GM21786 (cell line): ENCODE results near the gene CTDP1.

Experiments
- ATAC-seq: cut with Tn5 transposase; IDR thresholded peaks from one replicate; pipeline ENCODE4 v1.9.1; 2021; ENCODE audit not compliant: unreplicated experiment

The CTDP1 gene

DNA sequence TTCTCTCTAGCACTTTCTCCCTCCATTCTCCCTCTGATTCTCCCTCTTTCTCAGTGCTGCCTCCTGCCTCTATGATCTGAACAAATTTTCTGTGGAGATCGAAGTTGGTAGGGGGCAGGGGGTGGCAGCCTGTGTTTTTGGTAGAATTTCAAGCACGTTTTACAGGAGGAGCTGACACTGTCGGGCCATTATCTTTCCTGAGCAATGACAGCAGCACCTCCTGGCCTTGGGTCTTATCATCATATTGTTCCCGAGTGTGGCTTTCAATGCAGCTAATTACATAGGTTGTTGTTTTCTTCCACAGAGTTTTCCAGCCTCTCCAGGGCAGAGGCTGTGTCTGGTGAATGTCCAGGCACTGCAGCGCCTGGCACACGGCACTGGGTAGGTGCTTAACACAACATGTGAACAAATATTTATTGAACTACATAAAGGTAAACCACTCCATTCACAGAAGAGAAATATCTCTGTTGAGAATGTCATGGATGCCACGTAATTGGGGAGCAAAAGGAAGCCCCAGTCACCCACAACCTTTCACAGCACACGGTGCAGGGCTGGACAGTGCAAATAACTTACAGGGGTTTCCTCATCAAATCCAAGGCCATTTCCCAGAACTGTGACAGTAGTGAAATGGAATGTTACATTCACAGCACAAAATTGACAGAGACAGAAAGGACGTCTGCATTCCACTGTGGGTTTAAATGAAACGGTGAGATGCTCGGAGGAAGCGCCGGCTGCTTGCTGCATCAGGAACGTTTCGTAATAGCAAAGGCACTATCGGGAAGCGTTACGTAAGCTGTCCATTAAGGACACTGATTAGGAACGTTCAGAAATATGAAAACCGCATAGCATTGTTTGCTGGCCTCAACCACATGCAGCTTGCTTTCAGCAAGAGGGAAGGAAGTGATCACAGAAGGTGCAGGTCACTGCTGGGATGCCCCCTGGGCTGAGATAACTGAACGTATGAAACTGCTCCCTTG, 111.7 kb downstream of the CTDP1 start:
- ATAC-seq = no peak

DNA sequence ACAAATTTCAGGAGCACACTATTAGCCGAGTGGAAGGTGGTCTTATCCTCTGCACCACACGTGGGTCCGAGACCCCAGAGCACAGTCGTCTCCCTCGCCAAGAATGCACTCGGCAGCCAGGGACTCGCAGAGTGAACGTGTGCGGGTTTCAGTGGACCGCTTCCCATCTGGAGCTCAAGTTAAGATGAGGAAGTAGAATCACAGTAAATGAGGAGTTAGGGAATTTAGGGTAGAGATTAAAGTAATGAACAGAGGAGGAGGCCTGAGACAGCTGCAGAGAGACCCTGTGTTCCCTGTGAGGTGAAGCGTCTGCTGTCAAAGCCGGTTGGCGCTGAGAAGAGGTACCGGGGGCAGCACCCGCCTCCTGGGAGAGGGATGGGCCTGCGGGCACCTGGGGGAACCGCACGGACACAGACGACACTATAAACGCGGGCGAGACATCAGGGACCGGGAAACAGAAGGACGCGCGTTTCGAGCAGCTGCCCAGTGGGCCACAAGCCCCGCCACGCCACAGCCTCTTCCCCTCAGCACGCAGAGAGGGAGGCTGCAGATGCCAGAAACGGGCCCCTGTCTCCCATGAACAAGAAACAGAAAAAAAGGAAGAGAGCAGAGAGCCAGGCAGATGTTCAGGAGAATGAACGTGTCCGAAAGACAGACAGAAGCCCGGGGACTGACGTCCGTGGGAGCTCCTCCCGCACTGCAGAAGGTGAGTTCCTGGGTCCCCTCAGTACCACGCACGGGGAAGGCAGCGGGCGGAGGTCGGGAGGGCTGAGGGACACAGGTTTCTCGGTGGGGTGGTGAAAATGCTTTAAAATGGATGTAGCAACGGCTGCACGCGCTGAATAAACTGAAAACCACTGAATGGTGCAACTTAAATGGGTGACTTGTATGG, 112.7 kb downstream of the CTDP1 start:
- no peak for ATAC-seq

DNA sequence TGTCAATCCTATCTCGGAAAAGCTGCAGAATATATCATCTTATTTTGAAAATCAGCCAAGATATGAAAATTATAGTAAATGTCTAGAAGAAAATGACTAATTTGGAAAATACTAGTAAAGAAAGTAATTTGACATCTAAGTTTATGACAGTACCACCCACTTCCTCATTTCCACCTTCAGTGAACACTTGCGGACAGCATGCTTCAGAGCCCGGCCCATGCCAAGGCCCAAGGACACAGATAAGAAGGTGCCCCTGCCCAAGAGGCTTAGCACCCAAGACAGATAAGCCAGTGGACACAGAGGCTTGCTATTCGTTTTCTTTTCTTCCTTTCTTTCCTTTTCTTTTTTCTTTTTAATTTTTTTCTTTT, 113.4 kb downstream of the CTDP1 start:
- ATAC-seq = no peak

DNA sequence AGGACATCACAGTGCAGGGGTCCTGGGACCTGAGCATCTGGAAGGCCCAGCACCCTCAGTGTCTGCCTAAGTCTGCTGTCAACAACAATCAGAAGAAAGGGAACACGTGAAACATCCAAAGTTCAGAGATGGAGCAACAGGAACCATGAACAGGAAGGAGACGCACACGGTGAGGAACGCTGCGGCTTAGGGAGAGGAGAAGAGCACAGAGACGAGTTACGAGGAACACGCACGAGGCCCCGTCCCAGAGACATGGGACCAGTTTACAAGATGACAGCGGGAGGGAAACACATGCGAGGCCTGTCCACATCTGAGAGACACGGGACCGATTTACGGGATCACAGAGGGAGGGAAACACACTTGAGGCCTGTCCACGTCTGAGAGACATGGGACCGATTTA, 115.2 kb downstream of the CTDP1 start:
- no peak for ATAC-seq

DNA sequence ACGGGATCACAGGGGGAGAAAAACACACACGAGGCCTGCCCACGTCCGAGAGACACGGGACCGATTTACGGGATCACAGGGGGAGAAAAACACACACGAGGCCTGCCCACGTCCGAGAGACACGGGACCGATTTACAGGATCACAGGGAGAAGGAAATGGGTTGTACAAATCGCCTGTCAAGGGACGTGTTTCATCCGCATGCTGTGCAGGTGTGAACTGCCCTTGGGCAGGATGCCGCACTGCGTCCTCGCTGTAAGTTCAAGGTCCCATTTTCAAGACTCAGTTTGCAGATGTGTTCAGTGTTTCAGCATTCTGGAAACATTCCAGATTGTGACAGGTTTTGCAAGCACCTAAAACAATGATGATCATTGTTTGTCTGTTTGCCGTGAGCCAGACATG, 115.8 kb downstream of the CTDP1 start:
- no peak for ATAC-seq

DNA sequence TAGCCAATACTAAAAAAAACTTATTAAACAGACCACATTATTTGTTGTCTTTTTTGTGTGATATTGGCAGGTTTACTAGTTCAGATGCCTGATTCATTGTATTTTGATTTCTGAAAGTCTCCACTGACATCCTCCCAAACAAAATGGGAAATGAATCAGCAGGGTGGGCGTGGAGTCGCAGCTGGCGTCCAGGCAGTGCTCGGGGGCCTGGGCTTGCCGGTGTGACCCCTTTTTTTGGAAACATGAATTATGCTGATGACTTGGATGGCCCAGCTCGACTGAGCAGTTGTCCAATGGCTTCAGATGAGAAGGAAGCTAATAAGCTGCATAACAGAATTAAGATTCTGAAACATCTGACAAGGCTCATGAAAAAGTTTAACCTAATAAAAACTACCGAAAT, 116.4 kb downstream of the CTDP1 start:
- ATAC-seq = no peak

DNA sequence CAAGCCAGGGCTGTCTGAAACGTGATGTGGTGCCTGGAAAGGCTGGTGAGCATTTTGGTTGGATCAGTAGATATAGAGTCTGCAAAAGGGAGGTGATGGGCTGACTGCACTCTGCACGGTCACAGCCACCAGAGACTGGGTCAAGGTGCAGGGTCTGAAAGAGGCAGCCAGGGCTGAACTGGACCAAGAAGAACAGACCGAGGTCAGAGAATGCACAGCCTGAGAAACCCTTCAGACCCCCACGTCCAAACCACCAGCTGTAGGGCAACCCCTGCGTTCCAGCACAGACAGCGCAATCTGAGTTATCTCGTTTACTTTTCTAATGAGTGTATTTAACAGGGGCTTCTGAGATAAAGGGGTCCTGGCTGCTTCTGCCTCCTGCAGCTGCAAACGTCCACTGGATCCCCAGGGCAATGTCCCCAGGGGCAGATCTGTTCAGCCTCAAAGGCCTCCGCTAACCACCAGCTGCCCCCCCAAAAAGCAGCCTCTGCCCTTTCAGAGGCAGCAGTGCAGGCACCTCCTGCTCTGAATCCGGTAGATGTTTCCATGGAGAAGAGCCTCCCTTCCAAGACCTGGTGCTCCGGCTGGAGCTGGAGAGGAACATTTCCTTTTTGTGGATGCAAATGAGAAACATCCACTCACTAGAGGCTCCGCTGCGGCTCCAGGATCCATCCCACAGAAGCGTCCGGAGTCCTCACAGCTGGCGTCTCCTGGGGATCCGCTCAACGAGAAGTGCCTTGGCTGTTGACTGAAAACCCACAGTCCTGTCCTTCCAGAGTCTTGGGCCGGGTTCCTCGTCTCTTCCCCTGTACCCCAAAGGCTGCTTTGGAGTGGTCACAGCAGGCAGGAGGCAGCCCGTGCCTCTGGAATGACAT, 117.2 kb downstream of the CTDP1 start:
- ATAC-seq = no peak

DNA sequence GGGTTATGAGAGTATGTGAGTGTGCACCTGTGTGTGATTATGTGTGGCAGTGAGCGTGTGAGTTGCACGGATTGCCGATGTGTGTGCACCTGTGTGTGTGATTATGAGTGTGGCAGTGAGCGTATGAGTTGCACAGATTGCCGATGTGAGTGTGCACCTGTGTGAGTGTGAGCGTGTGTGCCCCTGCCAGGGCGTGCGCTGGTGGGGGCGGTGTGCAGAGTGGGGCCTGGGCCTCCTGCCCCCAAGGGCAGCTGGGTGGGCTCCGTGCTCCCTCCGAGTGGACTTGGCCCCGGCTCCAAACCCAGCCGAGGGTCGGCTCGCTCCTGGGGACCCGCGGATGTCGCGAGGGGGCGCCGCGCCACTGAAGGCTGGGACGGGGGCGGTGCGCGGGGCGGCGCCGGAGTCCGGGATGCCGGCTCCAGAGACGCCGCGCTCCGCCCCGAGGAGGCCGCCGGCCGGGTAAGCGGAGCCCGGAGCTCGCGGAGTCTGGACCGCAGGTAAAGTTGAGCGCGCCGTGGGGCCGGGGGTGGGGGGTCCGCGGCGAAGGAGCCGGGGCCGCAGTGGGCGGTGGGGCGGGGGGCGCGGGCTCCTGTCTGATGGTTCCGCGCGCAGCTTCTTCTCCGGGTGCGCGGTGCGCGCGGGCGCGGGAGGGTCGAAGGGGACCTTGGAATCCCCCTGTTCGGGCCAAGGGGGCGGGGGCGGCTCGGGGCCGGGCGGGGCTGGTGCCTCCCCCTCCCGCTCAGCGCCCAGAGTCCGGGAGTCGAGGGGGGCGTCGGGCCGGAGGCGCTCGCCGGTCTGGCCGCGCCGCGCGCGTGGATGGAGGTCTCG, 118.1 kb downstream of the CTDP1 start, which contains the start of gene KCNG2:
Gene KCNG2 (plus strand): TSS at position 421 of the 828 bp plus-strand sequence. CDS start 65,730 bp downstream, outside the sequence.
- no peak for ATAC-seq

DNA sequence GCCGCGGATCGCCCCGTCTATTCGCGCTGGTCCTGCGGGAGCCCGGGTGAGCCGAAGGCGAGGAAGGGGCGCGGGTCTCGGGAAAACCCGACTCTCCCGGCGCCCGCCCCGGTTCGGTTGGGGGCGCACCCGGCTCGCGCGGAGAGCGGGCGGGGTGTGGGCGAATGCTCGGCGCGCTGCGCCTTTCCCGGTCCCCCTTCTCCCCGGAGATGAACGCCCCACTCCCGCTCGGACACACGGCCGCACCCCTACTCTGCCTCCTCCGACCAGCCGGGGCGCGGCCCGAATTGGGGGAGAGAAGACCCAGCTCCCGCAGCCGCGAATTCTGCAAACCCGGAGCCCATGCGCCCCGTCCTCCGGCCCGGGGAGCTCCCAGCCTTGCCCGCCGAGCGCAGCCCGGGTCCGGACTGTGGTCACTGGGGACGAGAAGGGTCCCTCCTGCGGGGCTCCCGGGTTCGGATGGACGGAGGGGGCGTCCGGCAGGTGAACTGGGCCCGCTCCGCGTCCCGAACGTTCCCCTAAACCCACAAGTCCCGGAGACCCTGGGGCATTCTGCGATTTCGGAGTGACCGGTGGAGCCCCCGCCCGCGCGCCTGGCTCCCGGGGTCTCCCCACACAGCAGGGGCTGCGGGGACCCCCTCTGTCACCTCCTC, 118.9 kb downstream of the CTDP1 start:
- no peak for ATAC-seq

DNA sequence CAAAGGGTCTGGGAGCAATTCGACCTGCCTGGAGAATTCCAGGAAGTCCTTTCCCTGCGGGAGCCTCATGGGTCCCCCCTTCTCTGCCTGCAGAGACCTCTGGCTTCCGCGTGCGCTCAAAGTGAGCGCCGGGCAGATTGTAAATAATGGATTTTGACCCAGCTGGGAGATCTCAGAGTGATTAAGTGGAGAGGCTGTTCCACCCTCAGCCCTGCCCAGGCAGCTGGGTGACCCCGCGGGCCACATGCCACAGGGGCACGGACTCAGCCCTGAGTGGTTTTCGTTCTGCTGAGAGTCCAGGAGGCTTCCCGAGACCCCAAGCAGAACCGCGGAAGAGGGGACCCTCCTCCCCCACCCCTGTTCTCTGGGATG, 119.4 kb downstream of the CTDP1 start:
- ATAC-seq = no peak

DNA sequence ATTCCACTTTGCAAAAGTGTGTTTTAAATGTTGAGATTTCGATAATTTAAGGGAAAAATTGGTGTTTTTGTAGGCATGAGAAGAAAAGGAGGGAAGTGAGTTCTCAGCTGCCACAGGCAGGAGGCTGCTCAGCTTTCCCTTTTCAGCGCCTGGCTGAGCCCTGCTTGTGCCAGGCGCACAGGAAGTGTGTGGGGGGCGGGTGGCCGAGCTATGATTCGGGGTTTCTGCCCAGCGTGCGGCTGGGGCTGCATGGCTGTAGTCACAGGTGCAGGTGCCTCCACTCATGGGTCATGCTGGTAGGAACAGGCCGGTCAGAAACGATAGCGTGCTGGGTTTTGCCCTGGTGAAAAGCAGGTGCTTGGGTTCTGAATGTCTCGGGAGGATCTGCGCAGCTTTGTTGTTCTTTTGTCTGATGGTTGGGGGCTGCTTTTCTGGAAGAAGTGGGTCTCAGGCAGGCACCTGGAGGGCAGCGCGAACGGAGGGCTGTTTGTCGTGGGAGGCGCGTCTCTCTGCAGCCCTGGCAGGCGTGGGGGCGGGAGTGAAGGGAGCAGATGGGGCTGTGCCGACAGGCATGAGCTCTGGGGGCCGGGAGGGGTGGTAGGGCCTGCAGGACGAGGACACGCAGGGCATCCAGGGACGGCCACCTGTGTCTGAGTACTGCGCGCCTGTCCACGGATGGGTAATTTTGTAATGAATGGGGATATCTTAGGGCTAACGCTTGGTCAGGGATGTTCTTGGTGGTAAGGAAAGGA, 120.2 kb downstream of the CTDP1 start:
- ATAC-seq = no peak

DNA sequence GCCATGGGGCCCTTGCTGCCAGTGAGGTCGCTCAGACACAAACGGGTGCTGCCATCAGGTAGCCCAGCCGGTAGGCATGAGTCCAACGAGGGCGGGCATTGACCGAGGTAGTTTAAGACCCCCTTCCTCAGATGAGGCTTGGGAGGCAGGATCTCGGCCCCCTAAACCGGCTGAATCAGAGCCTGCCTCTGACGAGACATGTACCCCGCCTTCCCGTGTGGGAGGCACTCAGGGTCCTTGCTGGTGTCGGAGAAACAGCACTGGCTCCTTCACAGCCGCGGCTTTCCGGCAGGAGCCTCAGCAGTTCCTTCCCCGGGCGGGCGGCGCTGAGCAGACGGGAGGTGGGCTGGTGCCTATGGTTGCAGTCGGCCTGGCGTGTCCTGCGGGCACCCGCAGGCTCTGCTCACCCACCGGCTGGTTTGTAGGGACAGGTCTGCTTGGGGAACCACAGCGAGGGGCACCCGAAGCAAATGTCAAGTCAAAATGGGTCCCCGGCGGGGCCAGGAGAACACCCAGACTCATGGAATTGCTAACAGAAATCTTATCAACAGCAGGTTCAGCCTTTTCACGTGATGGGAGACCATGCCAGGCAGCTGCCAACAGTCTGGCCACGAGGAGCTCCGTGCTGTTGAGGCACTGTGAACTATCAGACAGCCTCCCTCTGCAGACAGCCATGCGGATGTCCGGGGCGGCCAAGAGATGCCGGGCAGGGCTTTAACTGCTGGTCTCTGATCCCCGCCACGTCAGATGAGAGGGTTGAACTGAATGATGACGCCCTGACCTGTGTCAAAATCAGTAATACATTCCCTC, 121.0 kb downstream of the CTDP1 start:
- no peak for ATAC-seq

DNA sequence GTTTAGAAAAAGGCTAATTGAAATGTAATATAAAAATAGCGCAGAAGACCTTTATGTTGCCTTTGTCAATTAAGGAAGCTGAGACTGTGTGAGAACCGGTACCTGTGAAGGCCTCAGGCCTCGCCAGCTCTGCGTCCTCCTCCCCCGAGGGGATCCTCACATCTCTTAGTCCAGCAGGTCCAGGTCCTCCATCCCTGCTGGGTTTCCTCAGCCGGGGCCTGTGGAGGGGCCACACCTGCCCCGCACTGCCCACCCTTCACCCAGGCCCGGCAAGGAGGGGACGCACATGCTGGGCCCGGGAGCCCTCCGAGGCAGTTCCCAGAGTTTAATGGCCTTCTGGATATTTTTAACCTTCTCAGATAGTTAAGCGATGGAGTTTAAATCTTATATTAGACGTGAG, 121.6 kb downstream of the CTDP1 start:
- no peak for ATAC-seq

DNA sequence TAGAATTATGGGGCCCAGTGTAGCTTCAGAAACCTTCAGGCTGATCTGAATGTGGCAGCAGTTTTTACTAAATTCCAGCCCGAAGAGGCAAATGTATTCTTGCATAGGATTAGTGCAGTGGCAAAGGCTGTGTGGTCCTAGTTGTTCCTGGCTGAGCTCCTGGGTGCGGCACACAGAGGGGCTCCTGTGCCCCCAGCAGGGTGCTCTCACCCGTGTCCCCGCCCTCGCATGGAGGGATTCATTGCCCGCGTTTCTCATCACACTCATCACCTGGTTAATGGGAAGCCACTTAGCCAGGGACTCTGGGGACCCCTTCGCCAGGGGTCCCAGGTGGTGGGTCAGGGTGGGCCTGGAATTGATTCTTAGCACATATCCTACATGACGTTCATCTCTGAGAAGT, 122.0 kb downstream of the CTDP1 start:
- ATAC-seq = no peak

DNA sequence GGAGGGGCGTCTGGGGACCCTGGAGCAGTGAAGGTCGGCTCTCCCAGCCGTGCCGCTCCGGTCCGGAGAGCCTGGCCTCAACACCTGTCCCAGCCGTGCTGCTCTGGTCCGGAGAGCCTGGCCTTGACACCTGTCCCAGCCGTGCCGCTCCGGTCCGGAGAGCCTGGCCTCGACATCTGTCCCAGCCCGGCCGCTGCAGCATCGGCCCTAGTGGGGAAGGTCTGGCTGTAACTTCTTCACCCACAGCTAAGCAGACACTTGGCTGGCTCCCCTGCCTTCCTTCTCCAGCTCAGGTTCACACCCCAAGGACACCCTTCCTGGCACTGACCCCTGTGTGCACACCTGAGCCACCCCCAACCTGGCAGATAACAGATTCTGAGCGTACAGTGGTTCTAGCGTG, 122.7 kb downstream of the CTDP1 start:
- ATAC-seq = no peak

DNA sequence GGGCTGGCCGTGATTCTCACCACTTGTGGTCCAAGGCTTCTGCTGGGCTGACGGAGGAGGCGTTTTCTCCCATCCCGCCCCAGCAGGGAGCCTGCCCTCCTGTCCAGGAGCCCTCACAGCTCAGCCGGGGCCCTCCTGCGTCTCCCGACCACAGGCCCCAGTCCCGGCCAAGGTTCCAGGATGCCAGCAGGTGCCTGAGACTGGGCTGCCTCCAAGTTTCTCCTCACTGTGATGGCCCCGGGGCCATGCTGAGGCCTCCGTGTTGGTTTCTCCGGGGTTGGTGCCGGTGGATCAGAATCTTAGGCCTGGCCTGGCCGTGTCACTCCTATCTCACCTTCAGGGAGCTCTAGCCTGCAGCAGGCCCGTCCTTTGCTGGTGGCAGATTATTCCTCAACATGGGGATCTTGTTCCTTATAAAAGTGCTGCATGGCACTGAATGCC, 124.0 kb downstream of the CTDP1 start:
- ATAC-seq = no peak
